ENCODE results near the gene ERCC1. TPM values are rescaled to one million over a fixed set of nuclear protein-coding genes. Genes with fewer than 3 reads are reported as not detected.

Gene ERCC1
- polyA plus RNA-seq, 1 of the 3 experiments (the other 2 are of a cell fraction), result 95.3 TPM

DNA sequence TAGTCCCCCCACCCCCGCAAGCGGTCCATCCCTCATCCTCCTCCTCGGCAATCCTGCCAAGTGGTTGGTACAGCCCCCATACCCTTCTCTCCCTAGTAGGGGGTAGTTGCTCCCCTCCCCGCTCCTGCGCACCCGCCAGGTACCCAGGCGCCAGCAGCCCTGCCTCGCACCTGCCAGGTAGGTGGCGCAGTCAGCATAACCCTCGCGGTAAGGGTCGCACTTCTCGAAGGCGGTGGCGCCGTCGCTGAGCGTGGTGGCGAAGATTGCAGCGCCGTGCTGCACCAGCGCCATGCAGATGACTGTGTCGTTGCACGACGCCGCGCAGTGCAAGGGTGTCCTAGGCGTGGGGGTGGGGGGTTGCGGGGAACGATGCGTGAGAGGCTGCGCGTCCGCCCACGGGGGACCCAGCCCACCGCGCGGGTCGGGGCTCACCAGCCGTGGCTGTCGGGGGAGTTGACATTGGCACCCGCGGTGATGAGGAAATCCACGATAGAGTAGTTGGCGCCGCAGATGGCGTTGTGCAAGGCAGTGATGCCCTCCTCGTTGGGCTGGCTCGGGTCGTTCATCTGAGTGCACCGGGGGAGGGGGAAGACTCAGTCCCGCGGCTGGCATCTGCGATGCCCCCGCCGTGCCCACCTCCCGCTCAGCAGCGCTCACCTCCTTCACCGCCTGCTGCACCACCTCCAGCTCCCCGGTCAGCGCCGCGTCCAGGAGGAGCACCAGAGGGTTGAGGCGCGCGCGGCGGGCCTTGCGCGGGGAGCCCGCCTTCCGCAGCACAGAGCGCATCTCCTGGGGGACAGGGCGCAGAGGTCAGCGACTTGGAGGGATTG lies 38.1 kb downstream of the ERCC1 start (continued):
- TF ChIP-seq NRF1 (IDR thresholded peaks at IDR 0.05; ENCODE audit: low read depth, low read length) (no peak), USF1 (IDR thresholded peaks at IDR 0.05; ENCODE audit: borderline replicate concordance, low read depth) (no peak), NFIC (IDR thresholded peaks at IDR 0.05; ENCODE audit: borderline replicate concordance) (no peak), RFX5 (IDR thresholded peaks at IDR 0.05; ENCODE audit: low read length) (no peak), SIN3A (IDR thresholded peaks at IDR 0.05; ENCODE audit: borderline replicate concordance, low read depth, low read length) (no peak), TEAD4 (IDR thresholded peaks at IDR 0.05; ENCODE audit: borderline replicate concordance, insufficient read depth) (no peak), ELF1 (IDR thresholded peaks at IDR 0.05) (no peak), TCF12 (IDR thresholded peaks at IDR 0.05) (no peak), RAD21 (IDR thresholded peaks at IDR 0.05; ENCODE audit: low read length) (no peak)
- TF ChIP-seq, protein P1, sequence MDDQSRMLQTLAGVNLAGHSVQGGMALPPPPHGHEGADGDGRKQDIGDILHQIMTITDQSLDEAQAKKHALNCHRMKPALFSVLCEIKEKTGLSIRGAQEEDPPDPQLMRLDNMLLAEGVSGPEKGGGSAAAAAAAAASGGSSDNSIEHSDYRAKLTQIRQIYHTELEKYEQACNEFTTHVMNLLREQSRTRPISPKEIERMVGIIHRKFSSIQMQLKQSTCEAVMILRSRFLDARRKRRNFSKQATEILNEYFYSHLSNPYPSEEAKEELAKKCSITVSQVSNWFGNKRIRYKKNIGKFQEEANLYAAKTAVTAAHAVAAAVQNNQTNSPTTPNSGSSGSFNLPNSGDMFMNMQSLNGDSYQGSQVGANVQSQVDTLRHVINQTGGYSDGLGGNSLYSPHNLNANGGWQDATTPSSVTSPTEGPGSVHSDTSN (IDR thresholded peaks at IDR 0.05), result no peak
- TF ChIP-seq, protein P2, sequence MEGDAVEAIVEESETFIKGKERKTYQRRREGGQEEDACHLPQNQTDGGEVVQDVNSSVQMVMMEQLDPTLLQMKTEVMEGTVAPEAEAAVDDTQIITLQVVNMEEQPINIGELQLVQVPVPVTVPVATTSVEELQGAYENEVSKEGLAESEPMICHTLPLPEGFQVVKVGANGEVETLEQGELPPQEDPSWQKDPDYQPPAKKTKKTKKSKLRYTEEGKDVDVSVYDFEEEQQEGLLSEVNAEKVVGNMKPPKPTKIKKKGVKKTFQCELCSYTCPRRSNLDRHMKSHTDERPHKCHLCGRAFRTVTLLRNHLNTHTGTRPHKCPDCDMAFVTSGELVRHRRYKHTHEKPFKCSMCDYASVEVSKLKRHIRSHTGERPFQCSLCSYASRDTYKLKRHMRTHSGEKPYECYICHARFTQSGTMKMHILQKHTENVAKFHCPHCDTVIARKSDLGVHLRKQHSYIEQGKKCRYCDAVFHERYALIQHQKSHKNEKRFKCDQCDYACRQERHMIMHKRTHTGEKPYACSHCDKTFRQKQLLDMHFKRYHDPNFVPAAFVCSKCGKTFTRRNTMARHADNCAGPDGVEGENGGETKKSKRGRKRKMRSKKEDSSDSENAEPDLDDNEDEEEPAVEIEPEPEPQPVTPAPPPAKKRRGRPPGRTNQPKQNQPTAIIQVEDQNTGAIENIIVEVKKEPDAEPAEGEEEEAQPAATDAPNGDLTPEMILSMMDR (IDR thresholded peaks at IDR 0.05), result no peak

- H2AFZ ChIP-seq (ENCODE audit: low read depth), result no peak overlapping the region
These were observed 41.3 kb downstream of the ERCC1 start for GRCh38 chr19:45382426-45382825.

More at GRCh38 chr19:45382426-45382825, 41.3 kb downstream of the ERCC1 start:
- ChIA-PET POLR2A (no interaction called here), CTCF (no interaction called here)
- peaks cover 0 to 11% of the 10 kb centered on the region in 2 experiments for H3K36me3 ChIP-seq (replicated peaks in 1 of 2; ENCODE audit: control insufficient read depth in 1 of 2, insufficient read depth in 2 of 2, low read length in 1 of 2)
- no peaks in the 10 kb centered on the region for H3K27me3 ChIP-seq (ENCODE audit: insufficient read depth)
- no peak overlapping the region for H3K27ac ChIP-seq (ENCODE audit: low read depth in 2 of 2, low read length in 1 of 2)
- no peaks in the 10 kb centered on the region for H3K9me2 ChIP-seq
- H3K9me3 ChIP-seq, result no peaks in the 10 kb centered on the region
- H3K9ac ChIP-seq, result no peak overlapping the region
- DNase-seq, result no peak
- H3K79me2 ChIP-seq (ENCODE audit: insufficient read depth), result no peaks in the 10 kb centered on the region; the same call in 1 of the 2 replicates
- H3K4me2 ChIP-seq, result no peak overlapping the region
- H4K20me1 ChIP-seq (ENCODE audit: insufficient read depth), result no peaks in the 10 kb centered on the region
- H3K4me1 ChIP-seq (ENCODE audit: control insufficient read depth in 1 of 2, insufficient read depth in 2 of 2, low read depth in 1 of 2, low read length in 1 of 2), result peaks cover 7 to 9% of the 10 kb centered on the region in 2 experiments; a peak in 2 of 4 replicates
- TF ChIP-seq EP300 (IDR thresholded peaks at IDR 0.05; ENCODE audit: borderline replicate concordance in 1 of 2, low read depth in 1 of 2, low read length in 1 of 2) (no peak), EZH2phosphoT487 (IDR thresholded peaks at IDR 0.05; ENCODE audit: borderline replicate concordance, low read depth) (no peak), CHD2 (IDR thresholded peaks at IDR 0.05; ENCODE audit: low read length, partially characterized antibody) (no peak), TAF1 (IDR thresholded peaks at IDR 0.05; ENCODE audit: borderline replicate concordance, low read depth, low read length) (no peak), SIN3A (IDR thresholded peaks at IDR 0.05; ENCODE audit: borderline replicate concordance, low read depth, low read length) (no peak), YY1 (IDR thresholded peaks at IDR 0.05; ENCODE audit: low read depth) (no peak), TEAD4 (IDR thresholded peaks at IDR 0.05; ENCODE audit: borderline replicate concordance, insufficient read depth) (no peak), SMC3 (IDR thresholded peaks at IDR 0.05; ENCODE audit: low read depth, low read length) (no peak), FOXJ3 (CRISPR knock-in tag; IDR thresholded peaks at IDR 0.05) (no peak), RAD21 (IDR thresholded peaks at IDR 0.05; ENCODE audit: low read length) (no peak), NFIC (IDR thresholded peaks at IDR 0.05; ENCODE audit: borderline replicate concordance) (no peak), USF2 (IDR thresholded peaks at IDR 0.05; ENCODE audit: borderline replicate concordance, low read depth, low read length) (no peak), GABPA (IDR thresholded peaks at IDR 0.05; ENCODE audit: low read depth) (no peak), POLR2AphosphoS5 (IDR thresholded peaks at IDR 0.05; ENCODE audit: low read depth, low read length) (no peak)
- TF ChIP-seq, protein P2 (IDR thresholded peaks at IDR 0.05), result no peak
- TF ChIP-seq, protein P1 (IDR thresholded peaks at IDR 0.05), result no peak
- H3F3A ChIP-seq (replicated peaks; ENCODE audit: insufficient read depth), result peaks cover 27% of the 10 kb centered on the region
- 95% methylated on average over 18 of the region's 29 CpGs for WGBS (ENCODE audit: low lambda C conversion rate)
- H3K4me3 ChIP-seq (ENCODE audit: low read depth in 2 of 2, low read length in 1 of 2), result no peak overlapping the region

Data from SK-N-SH (cell line).